CD4-positive, alpha-beta T cell (primary cell): ENCODE measurements around the gene ANO6. TPM values are rescaled to one million over a fixed set of nuclear protein-coding genes. Genes with fewer than 3 reads are reported as not detected.

ENCODE experiments used
- ATAC-seq: fragments of 200-7000 bp; cut with Tn5 transposase; one replicate; pipeline ENCODE4 v1.10.0; 2022; ENCODE audit warnings: mild to moderate bottlenecking; ENCODE audit not compliant: poor library complexity
- CTCF ChIA-PET: fragments of 350-600 bp; sonication (Branson Sonifier 250); formaldehyde crosslinking; loops from one replicate; lab custom pipeline; 2021; ENCODE audit warnings: antibody characterized with exemption, inconsistent platforms; lab: Charles Lee
- POLR2A ChIA-PET: fragments of 350-600 bp; sonication (Branson Sonifier 250); formaldehyde crosslinking; loops from one replicate; lab custom pipeline; 2021; ENCODE audit warnings: antibody characterized with exemption, inconsistent platforms; lab: Charles Lee
- DNase-seq, 14 experiments: peaks; one replicate each; pipeline ENCODE4 v3.0.0-alpha.2; 2013 to 2020; ENCODE audit warnings: mixed read lengths in 2 of 14
- H3K27ac ChIP-seq, 2 donors: one replicate each; pipeline versions ENCODE4 v1.5.1 to v1.7.0; 2013; ENCODE audit warnings: low read length in 2 of 2, low read depth in 1 of 2, mild to moderate bottlenecking in 1 of 2
- H3K27me3 ChIP-seq, 2 experiments: 1 replicate in 1 of 2; 2 replicates in 1 of 2; pipeline versions ENCODE4 v1.6.1 to v1.7.0; 2013; ENCODE audit warnings: low read length in 2 of 2, control low read depth in 1 of 2, mild to moderate bottlenecking in 1 of 2, moderate library complexity in 1 of 2; ENCODE audit not compliant: insufficient read depth in 2 of 2, control insufficient read depth in 1 of 2
- H3K36me3 ChIP-seq: one replicate; pipeline ENCODE4 v1.6.1; 2013; ENCODE audit warnings: low read length, control low read depth; ENCODE audit not compliant: insufficient read depth
- H3K4me1 ChIP-seq: one replicate; pipeline ENCODE4 v1.6.1; 2013; ENCODE audit warnings: low read length, control low read depth; ENCODE audit not compliant: insufficient read depth
- H3K4me3 ChIP-seq: one replicate; pipeline ENCODE4 v1.5.1; 2013; ENCODE audit warnings: mild to moderate bottlenecking, low read length, moderate library complexity
- H3K9me3 ChIP-seq, 2 experiments: 1 replicate in 1 of 2; 2 replicates in 1 of 2; pipeline versions ENCODE4 v1.6.1 to v1.7.0; 2013; ENCODE audit warnings: low read length in 2 of 2, mild to moderate bottlenecking in 2 of 2, control low read depth in 1 of 2, moderate library complexity in 1 of 2; ENCODE audit not compliant: control insufficient read depth in 1 of 2, insufficient read depth in 1 of 2
- H3K27ac Mint-ChIP-seq: one replicate; pipeline ENCODE4 v1.8.0; 2020; ENCODE audit warnings: mixed read lengths
- H3K27me3 Mint-ChIP-seq: one replicate; pipeline ENCODE4 v1.8.0; 2021; ENCODE audit warnings: mixed read lengths
- H3K36me3 Mint-ChIP-seq: one replicate; pipeline ENCODE4 v1.8.0; 2021; ENCODE audit warnings: low read depth, mixed read lengths
- H3K4me1 Mint-ChIP-seq: one replicate; pipeline ENCODE4 v1.8.0; 2021; ENCODE audit warnings: low read depth, mixed read lengths
- H3K4me3 Mint-ChIP-seq: one replicate; pipeline ENCODE4 v1.8.0; 2020; ENCODE audit warnings: mild to moderate bottlenecking, mixed read lengths
- H3K9me3 Mint-ChIP-seq: one replicate; pipeline ENCODE4 v1.8.0; 2020; ENCODE audit warnings: mixed read lengths
- CTCF ChIP-seq: fragments of 200-600 bp; IDR thresholded peaks from one replicate; pipeline ENCODE4 v1.8.0; 2022; ENCODE audit warnings: antibody characterized with exemption, mild to moderate bottlenecking
- intact Hi-C, 2 experiments: fragments of 100-400 bp; cut with DNase I in 1 of 2; cut with micrococcal nuclease in 1 of 2; formaldehyde crosslinking; loops; one replicate each; pipeline versions ENCODE4 v1.15.1 to v1.9.0; 2023 to 2025; cut with DNase I, micrococcal nuclease
- total RNA-seq, 174 experiments: library from RNA in 2 of 174; stranded (reverse) in 2 of 174; gene quantifications; one replicate each; pipeline ENCODE4 v1.2.3 and lab custom pipeline; 2021 to 2026

The ANO6 gene
- total RNA-seq, 2 experiments from 2014 or later = 11.6 to 11.7 TPM

GRCh38 chr12:45379261-45379660 lies 163.4 kb downstream of the ANO6 start:
- H3K4me3 Mint-ChIP-seq = no peak overlapping the region
- no peak for TF ChIP-seq CTCF
- no peaks in the 10 kb centered on the region for H3K9me3 ChIP-seq
- peaks cover 38% of the 10 kb centered on the region for H3K36me3 ChIP-seq
- H3K4me1 Mint-ChIP-seq = no peaks in the 10 kb centered on the region
- no peak overlapping the region for H3K27ac Mint-ChIP-seq
- ATAC-seq (no peak), DNase-seq (no peak)
- no peaks in the 10 kb centered on the region for H3K27me3 Mint-ChIP-seq
- peaks cover 71% of the 10 kb centered on the region for H3K36me3 Mint-ChIP-seq
- no peak overlapping the region for H3K4me3 ChIP-seq
- no peak overlapping the region for H3K27ac ChIP-seq
- POLR2A ChIA-PET = no interaction called here
- H3K9me3 Mint-ChIP-seq = no peaks in the 10 kb centered on the region
- intact Hi-C loops = no loop called here
- CTCF ChIA-PET = no interaction called here
- H3K4me1 ChIP-seq = no peaks in the 10 kb centered on the region
- no peaks in the 10 kb centered on the region for H3K27me3 ChIP-seq

GRCh38 chr12:45381351-45381750 lies 165.5 kb downstream of the ANO6 start:
- Mint-ChIP-seq H3K4me3 (no peak overlapping the region), H3K4me1 (no peaks in the 10 kb centered on the region), H3K27me3 (no peaks in the 10 kb centered on the region), H3K27ac (no peak overlapping the region), H3K9me3 (no peaks in the 10 kb centered on the region), H3K36me3 (peaks cover 92% of the 10 kb centered on the region)
- CTCF ChIA-PET = no interaction called here
- no peak for DNase-seq
- no peak for ATAC-seq
- H3K4me3 ChIP-seq = no peak overlapping the region
- H3K9me3 ChIP-seq = no peaks in the 10 kb centered on the region
- peaks cover 52% of the 10 kb centered on the region for H3K36me3 ChIP-seq
- H3K27me3 ChIP-seq = no peaks in the 10 kb centered on the region
- H3K4me1 ChIP-seq = no peaks in the 10 kb centered on the region
- POLR2A ChIA-PET = no interaction called here
- no peak overlapping the region for H3K27ac ChIP-seq
- intact Hi-C loops = no loop called here
- TF ChIP-seq CTCF = no peak

- H3K4me1 ChIP-seq = no peaks in the 10 kb centered on the region
- no peaks in the 10 kb centered on the region for H3K9me3 ChIP-seq
- no peak overlapping the region for H3K4me3 Mint-ChIP-seq
- DNase-seq (peak in 4 of 14 experiments; percentile 17 to 27 (median 21)), ATAC-seq (no peak)
- no peaks in the 10 kb centered on the region for H3K9me3 Mint-ChIP-seq
- POLR2A ChIA-PET = no interaction called here
- no peak overlapping the region for H3K27ac Mint-ChIP-seq
- CTCF ChIA-PET = interaction anchor here (1.2 to 1.3 kb wide), 2 partner anchors 13 to 206 kb away, joined by 3 to 4 read pairs; no protein-coding TSS in a partner anchor
- H3K4me1 Mint-ChIP-seq = no peaks in the 10 kb centered on the region
- TF ChIP-seq CTCF = peak; percentile 16
- intact Hi-C loops = loop anchor here (1.0 to 2.0 kb wide), 2 partner anchors 218 kb away; no protein-coding TSS in a partner anchor
- H3K36me3 Mint-ChIP-seq = peaks cover 86% of the 10 kb centered on the region
- H3K4me3 ChIP-seq = no peak overlapping the region
- no peaks in the 10 kb centered on the region for H3K27me3 Mint-ChIP-seq
- no peaks in the 10 kb centered on the region for H3K27me3 ChIP-seq
- no peak overlapping the region for H3K27ac ChIP-seq
- H3K36me3 ChIP-seq = peaks cover 63% of the 10 kb centered on the region
Measured at GRCh38 chr12:45388545-45388944, 172.7 kb downstream of the ANO6 start.
